ENCODE results near the gene TSPAN2. TPM values are rescaled to one million over a fixed set of nuclear protein-coding genes. Genes with fewer than 3 reads are reported as not detected.

Gene TSPAN2
- total RNA-seq, 1 donor from 2014 or later: 5.3 TPM

DNA sequence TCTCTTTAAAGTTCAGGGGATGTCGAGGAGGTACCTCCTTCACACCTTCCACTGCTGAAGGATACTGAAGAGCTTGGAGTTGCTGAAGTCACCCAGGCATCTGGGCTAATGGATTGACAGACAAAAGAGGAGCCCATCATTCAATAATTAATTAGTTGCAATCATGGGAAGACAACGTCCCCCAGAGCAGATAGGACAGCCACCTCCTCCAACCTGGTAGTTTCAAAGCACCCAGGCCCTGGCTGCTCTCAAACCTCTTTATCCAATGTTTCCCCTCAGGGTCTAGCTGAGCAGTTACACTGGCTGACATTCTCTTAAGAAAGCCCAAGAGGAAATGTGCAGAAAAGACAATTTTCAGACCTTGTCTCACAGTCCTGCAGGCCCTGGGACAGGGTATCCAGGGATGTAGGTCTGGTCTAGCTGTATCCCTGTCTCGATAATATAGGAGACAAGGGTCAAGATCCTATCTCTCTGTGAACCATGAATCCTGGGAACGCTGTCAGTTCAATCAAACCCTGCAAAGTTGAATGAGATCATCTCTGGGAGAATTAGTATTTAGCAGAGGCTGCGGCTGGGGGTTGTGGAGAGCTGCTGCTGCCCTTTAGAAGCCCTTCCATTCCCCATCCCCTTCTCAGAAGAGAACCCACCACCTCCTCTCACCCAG lies 1.1 kb downstream of the TSPAN2 start:
- Histone ChIP-seq H3K36me3 (no peaks in the 10 kb centered on the region), H3K27me3 (ENCODE audit: low read depth) (peaks cover 5% of the 10 kb centered on the region), H3K4me1 (peaks cover 53% of the 10 kb centered on the region), H3K9me3 (replicated peaks) (no peaks in the 10 kb centered on the region), H3K4me3 (peak overlapping the region; percentile 84), H3K27ac (replicated peaks) (peak overlapping the region; percentile 89)
- DNase-seq: no peak
- TF ChIP-seq, protein P1, sequence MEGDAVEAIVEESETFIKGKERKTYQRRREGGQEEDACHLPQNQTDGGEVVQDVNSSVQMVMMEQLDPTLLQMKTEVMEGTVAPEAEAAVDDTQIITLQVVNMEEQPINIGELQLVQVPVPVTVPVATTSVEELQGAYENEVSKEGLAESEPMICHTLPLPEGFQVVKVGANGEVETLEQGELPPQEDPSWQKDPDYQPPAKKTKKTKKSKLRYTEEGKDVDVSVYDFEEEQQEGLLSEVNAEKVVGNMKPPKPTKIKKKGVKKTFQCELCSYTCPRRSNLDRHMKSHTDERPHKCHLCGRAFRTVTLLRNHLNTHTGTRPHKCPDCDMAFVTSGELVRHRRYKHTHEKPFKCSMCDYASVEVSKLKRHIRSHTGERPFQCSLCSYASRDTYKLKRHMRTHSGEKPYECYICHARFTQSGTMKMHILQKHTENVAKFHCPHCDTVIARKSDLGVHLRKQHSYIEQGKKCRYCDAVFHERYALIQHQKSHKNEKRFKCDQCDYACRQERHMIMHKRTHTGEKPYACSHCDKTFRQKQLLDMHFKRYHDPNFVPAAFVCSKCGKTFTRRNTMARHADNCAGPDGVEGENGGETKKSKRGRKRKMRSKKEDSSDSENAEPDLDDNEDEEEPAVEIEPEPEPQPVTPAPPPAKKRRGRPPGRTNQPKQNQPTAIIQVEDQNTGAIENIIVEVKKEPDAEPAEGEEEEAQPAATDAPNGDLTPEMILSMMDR (IDR thresholded peaks at IDR 0.05; ENCODE audit: borderline replicate concordance): no peak
- intact Hi-C loops (cut with micrococcal nuclease): no loop called here

DNA sequence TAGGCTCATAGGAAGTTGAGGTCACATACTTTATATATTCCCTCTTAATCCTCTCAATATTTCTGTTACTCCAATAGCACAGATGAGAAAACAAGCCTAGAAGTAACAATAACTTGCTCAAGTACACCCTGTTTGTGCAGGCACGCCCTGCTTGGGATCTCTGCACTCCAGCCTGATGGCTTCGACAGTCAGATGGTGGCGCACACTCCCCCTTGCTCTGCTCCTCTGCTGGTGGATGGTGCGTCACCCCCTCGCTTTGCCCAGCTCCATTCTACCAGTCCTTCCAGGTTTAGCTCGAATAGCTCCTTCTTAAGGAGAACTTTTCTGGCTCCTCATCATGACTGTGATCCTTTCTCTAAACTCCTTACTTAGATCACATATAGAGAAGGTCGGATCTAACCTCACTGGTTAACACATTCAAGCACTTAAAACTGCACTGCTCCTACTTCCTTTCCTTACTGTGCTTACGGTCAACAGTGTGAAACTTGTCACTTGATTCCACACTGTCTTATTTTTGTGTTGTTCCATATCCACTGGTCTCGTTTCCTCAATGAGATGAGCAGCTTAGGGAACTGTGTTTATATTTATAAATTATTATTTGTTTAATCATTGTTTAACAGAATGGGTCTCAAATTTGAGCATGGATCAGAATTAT lies 3.0 kb downstream of the TSPAN2 start:
- no peak for DNase-seq
- Histone ChIP-seq H3K36me3 (no peaks in the 10 kb centered on the region), H3K4me1 (peaks cover 54% of the 10 kb centered on the region), H3K27ac (replicated peaks) (peak overlapping the region; percentile 82), H3K4me3 (no peak overlapping the region), H3K27me3 (ENCODE audit: low read depth) (peaks cover 5% of the 10 kb centered on the region), H3K9me3 (replicated peaks) (no peaks in the 10 kb centered on the region)
- TF ChIP-seq, protein P1 (IDR thresholded peaks at IDR 0.05; ENCODE audit: borderline replicate concordance): no peak
- intact Hi-C loops (cut with micrococcal nuclease): no loop called here

DNA sequence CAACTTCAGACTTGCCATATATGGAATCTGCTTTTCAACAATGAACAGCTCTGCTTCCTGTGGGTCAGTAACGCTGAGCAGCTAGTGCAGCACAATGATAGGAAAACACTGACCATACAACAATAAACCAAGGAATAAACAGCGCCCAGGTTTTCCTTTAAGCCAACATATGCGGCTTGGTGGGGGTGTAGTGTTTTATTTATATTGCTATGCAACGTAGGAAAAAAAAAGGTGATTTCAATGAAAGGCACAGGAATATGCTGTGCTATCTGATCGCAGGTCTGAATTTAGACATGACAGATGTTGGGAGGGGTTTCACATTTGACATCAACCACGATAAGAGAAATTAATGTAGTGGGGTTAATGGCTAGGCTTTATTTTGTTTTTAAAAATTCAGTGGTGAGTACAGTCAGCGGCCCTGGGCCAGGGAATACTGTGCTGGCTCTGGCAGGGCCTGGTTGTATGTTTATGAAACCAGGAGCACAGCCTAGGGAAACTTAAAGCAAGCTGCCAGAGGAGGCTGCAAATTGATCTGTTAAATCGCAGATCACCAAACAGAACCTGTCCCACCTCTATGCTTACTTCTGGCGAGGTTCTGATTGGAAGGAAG lies 4.3 kb downstream of the TSPAN2 start:
- intact Hi-C loops (cut with micrococcal nuclease): no loop called here
- H3K9me3 ChIP-seq (replicated peaks): no peaks in the 10 kb centered on the region
- no peak for DNase-seq
- H3K36me3 ChIP-seq: no peaks in the 10 kb centered on the region
- peak overlapping the region; percentile 82 for H3K27ac ChIP-seq (replicated peaks)
- TF ChIP-seq, protein P1 (IDR thresholded peaks at IDR 0.05; ENCODE audit: borderline replicate concordance): no peak
- peak overlapping the region; percentile 24 for H3K4me3 ChIP-seq
- H3K27me3 ChIP-seq (ENCODE audit: low read depth): peaks cover 5% of the 10 kb centered on the region
- peaks cover 46% of the 10 kb centered on the region for H3K4me1 ChIP-seq

DNA sequence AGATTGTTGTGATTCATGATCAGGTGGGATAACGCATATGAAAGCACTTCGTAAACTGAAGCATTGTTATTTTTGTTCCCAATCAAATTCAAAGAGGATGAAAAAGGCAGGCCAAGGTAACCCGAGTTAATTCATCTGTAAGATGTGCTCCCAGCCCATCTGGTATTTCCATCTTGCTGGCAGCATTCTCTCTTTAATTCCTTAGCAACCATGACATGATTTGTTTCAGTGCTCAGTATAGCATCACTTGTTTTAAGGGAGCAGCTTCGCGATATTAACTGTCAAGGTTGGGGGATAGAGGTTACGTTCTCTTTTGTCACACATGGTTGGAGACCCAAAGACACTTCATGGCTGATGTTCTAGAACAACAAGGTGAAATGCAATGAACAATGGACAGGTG lies 6.4 kb downstream of the TSPAN2 start:
- Histone ChIP-seq H3K9me3 (replicated peaks) (no peaks in the 10 kb centered on the region), H3K27ac (replicated peaks) (peak overlapping the region; percentile 82), H3K27me3 (ENCODE audit: low read depth) (no peaks in the 10 kb centered on the region), H3K4me3 (no peak overlapping the region), H3K4me1 (peaks cover 31% of the 10 kb centered on the region), H3K36me3 (no peaks in the 10 kb centered on the region)
- intact Hi-C loops (cut with micrococcal nuclease): no loop called here
- TF ChIP-seq, protein P1 (IDR thresholded peaks at IDR 0.05; ENCODE audit: borderline replicate concordance): no peak
- no peak for DNase-seq

DNA sequence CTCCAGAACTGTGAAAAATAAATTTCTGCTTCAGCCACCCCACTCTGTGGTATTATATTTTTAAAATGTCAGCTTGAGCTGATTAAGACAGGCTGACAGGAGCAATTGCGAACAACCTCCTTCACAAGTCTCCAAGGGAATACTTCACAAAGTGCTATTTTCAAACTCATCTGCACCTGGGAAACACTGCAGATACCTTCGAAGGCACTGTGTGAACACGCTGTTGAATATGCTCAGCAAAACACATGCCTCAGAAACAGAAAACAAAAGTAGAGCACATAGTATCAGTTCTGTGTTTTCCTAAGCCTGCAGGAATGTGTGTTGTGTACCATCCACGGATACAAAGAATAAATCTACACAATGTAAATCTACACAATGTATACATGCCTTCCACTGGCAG lies 10.6 kb downstream of the TSPAN2 start:
- Histone ChIP-seq H3K9me3 (replicated peaks) (no peaks in the 10 kb centered on the region), H3K27ac (replicated peaks) (no peak overlapping the region), H3K4me3 (no peak overlapping the region), H3K27me3 (ENCODE audit: low read depth) (no peaks in the 10 kb centered on the region), H3K36me3 (no peaks in the 10 kb centered on the region), H3K4me1 (peaks cover 10% of the 10 kb centered on the region)
- intact Hi-C loops (cut with micrococcal nuclease): no loop called here
- no peak for DNase-seq
- TF ChIP-seq, protein P1 (IDR thresholded peaks at IDR 0.05; ENCODE audit: borderline replicate concordance): no peak

Measured in left ventricle myocardium inferior (tissue), 1 donor.